GM12878 (cell line): Measurements from ENCODE around the gene CCNY. TPM values are rescaled to one million over a fixed set of nuclear protein-coding genes. Genes with fewer than 3 reads are reported as not detected.

ENCODE experiments used
- ATAC-seq: fragments of 200-7000 bp; cut with Tn5 transposase; 3 replicates; pipeline ENCODE4 v1.9.1; 2020; ENCODE audit warnings: mild to moderate bottlenecking, moderate library complexity
- BruUV-seq: library from RNA; stranded (reverse); fragments of 400-500 nt; replicated peaks from 2 replicates; lab custom pipeline; 2021; lab: Mats Ljungman, UMichigan
- CTCF ChIA-PET: fragments of 300-600 bp; sonication (Branson Sonifier 250); formaldehyde crosslinking; extraction: SDS; loops from one replicate; lab custom pipeline; 2021; ENCODE audit warnings: inconsistent platforms; lab: Yijun Ruan, JAX
- POLR2A ChIA-PET: fragments of 350-600 bp; formaldehyde crosslinking; extraction: SDS; loops from one replicate; lab custom pipeline; 2021; ENCODE audit warnings: inconsistent platforms; lab: Charles Lee
- RAD21 ChIA-PET: fragments of 300-600 bp; sonication (Branson Sonifier 250); formaldehyde crosslinking; loops from one replicate; lab custom pipeline; 2023; ENCODE audit warnings: antibody characterized with exemption; ENCODE audit not compliant: unreplicated experiment; lab: Charles Lee
- SMC1A ChIA-PET: fragments of 300-600 bp; sonication (Branson Sonifier 250); formaldehyde crosslinking; loops from one replicate; lab custom pipeline; 2023; ENCODE audit not compliant: unreplicated experiment, uncharacterized antibody; lab: Charles Lee
- DNase-seq: peaks from one replicate; pipeline ENCODE4 v3.0.0-alpha.2; 2011; ENCODE audit warnings: low read depth, low spot score
- FAIRE-seq: peaks from 3 replicates; lab custom pipeline; 2011; peaks lifted over from hg19 to GRCh38; lab: Jason Lieb, UNC
- H2AFZ ChIP-seq: 2 replicates; pipeline ENCODE4 v1.6.0; 2011; ENCODE audit warnings: low read depth, low read length, control low read depth; ENCODE audit not compliant: control insufficient read depth
- H3K27ac ChIP-seq: 2 replicates; pipeline ENCODE4 v1.5.1; 2011; ENCODE audit warnings: control low read depth; ENCODE audit not compliant: control insufficient read depth, insufficient read depth
- H3K27me3 ChIP-seq, 2 experiments: replicated peaks in 1 of 2; 2 replicates each; pipeline versions ENCODE4 v1.6.0 to v1.6.1; 2011; ENCODE audit warnings: low read length in 1 of 2; ENCODE audit not compliant: control insufficient read depth in 2 of 2, insufficient read depth in 2 of 2
- H3K36me3 ChIP-seq, 2 experiments: 2 replicates each; pipeline ENCODE4 v1.5.1; 2011; ENCODE audit warnings: low read length in 1 of 2; ENCODE audit not compliant: control insufficient read depth in 2 of 2, insufficient read depth in 2 of 2
- H3K4me1 ChIP-seq: 2 replicates; pipeline ENCODE4 v1.6.1; 2011; ENCODE audit warnings: mild to moderate bottlenecking, low read length, moderate library complexity, mixed read lengths; ENCODE audit not compliant: control insufficient read depth, insufficient read depth
- H3K4me2 ChIP-seq: 2 replicates; pipeline ENCODE4 v1.6.0; 2011; ENCODE audit warnings: control low read depth; ENCODE audit not compliant: control insufficient read depth, insufficient read depth
- H3K4me3 ChIP-seq: fragments of 200-600 bp; sonication (generic); 2 replicates; pipeline ENCODE4 v1.5.1; 2016
- H3K79me2 ChIP-seq: 2 replicates; pipeline ENCODE4 v1.6.0; 2011; ENCODE audit warnings: low read length; ENCODE audit not compliant: control insufficient read depth, insufficient read depth
- H3K9ac ChIP-seq: 2 replicates; pipeline ENCODE4 v1.8.0; 2011; ENCODE audit warnings: low read length, control low read depth, mixed read lengths; ENCODE audit not compliant: control insufficient read depth, insufficient read depth
- H3K9me3 ChIP-seq: replicated peaks from 3 replicates; pipeline ENCODE4 v1.5.1; 2011; ENCODE audit warnings: mild to moderate bottlenecking, low read length; ENCODE audit not compliant: control insufficient read depth, insufficient read depth
- H4K20me1 ChIP-seq: 2 replicates; pipeline ENCODE4 v1.6.0; 2011; ENCODE audit not compliant: control insufficient read depth, insufficient read depth
- MLLT1 ChIP-seq: fragments of 450-650 bp; IDR thresholded peaks from 2 replicates; pipeline ENCODE4 v1.6.1; 2016; ENCODE audit warnings: mild to moderate bottlenecking
- NBN ChIP-seq: fragments of 450-650 bp; IDR thresholded peaks from 2 replicates; pipeline ENCODE4 v1.6.1; 2016
- SMARCA5 ChIP-seq: fragments of 450-650 bp; IDR thresholded peaks from 2 replicates; pipeline ENCODE4 v1.6.1; 2017; ENCODE audit warnings: mild to moderate bottlenecking
- ZBTB4 ChIP-seq: fragments of 450-650 bp; formaldehyde crosslinking; IDR thresholded peaks from 2 replicates; pipeline ENCODE4 v1.4.0; 2022; ENCODE audit warnings: mild to moderate bottlenecking, moderate library complexity
- ZNF687 ChIP-seq: fragments of 450-650 bp; IDR thresholded peaks from 2 replicates; pipeline ENCODE4 v1.6.1; 2017; ENCODE audit warnings: mild to moderate bottlenecking, moderate library complexity
- WGBS: methylation state at CpG from one replicate; pipeline ENCODE4 v1.1.6; 2016; ENCODE audit warnings: low lambda C conversion rate; ENCODE audit not compliant: insufficient replicate concordance, insufficient coverage; ENCODE audit errors: missing lambda C conversion rate; 5-methylcytosine and 5-hydroxymethylcytosine counted together
- in situ Hi-C: fragments of 300-500 bp; cut with MboI; formaldehyde crosslinking; loops from 9 replicates; pipeline ENCODE4 v1.14.3; 2018; ENCODE audit warnings: mixed read lengths
- intact Hi-C: fragments of 100-400 bp; cut with micrococcal nuclease; formaldehyde crosslinking; loops from one replicate; pipeline ENCODE4 v1.14.2; 2022; ENCODE audit not compliant: unreplicated experiment
- polyA plus RNA-seq, 11 experiments: library from polyadenylated mRNA; depleted of rRNA in 4 of 11; unstranded in 6 of 11; stranded (reverse) in 5 of 11; fragments of >200 nt; fragmentation: Nextera tagmentation in 4 of 11; fragmentation: Illumina TruSeq in 1 of 11; extraction: Ambion mirVana in 4 of 11; extraction: Trizol in 1 of 11; gene quantifications; 1 replicate in 1 of 11; 2 replicates in 10 of 11; pipeline versions ENCODE4 v1.2.1 to v1.2.3, GENCODE V29; 2011 to 2016; ENCODE audit warnings: inconsistent platforms in 2 of 11, missing spikeins in 2 of 11, low read depth in 1 of 11
- total RNA-seq, 4 experiments: library from RNA; depleted of rRNA in 3 of 4; stranded (reverse); fragments of >200 nt in 3 of 4; fragmentation: Illumina TruSeq in 1 of 4; extraction: Trizol in 1 of 4; gene quantifications; 2 replicates each; pipeline versions ENCODE4 v1.2.1 to v1.2.3, GENCODE V29; 2013 to 2021

CCNY gene
- total and polyA plus RNA-seq, 10 of the 15 experiments (the other 5 are each of a cell fraction or from before 2014, with no cell fraction given): 3.6 to 50.0 (median 26.1) TPM

GRCh38 chr10:35446439-35446838, 110.1 kb downstream of the CCNY start:
- TF ChIP-seq SMARCA5 (no peak), NBN (no peak), MLLT1 (no peak), ZBTB4 (CRISPR knock-in tag) (no peak), ZNF687 (no peak)
- intact Hi-C loops (no loop called here), in situ Hi-C loops (no loop called here)
- Histone ChIP-seq H3K27ac (no peak overlapping the region), H4K20me1 (no peaks in the 10 kb centered on the region), H3K36me3 (no peaks in the 10 kb centered on the region), H3K9ac (no peak overlapping the region), H3K4me3 (no peak overlapping the region), H3K79me2 (peaks cover 14% of the 10 kb centered on the region), H3K4me2 (no peak overlapping the region), H3K27me3 (no peaks in the 10 kb centered on the region), H3K9me3 (peaks cover 20% of the 10 kb centered on the region), H3K4me1 (peaks cover 25% of the 10 kb centered on the region), H2AFZ (no peak overlapping the region)
- no peak for ATAC-seq
- 100% methylated on average over 2 of the region's 2 CpGs for WGBS
- DNase-seq: no peak
- SMC1A ChIA-PET: no interaction called here
- FAIRE-seq: no peak
- CTCF ChIA-PET: no interaction called here
- RAD21 ChIA-PET: no interaction called here
- no TSS peak for BruUV-seq
- POLR2A ChIA-PET: no interaction called here
